AG10803 (cell line): ENCODE data around the gene PTPRE.

Experiments
- DNase-seq: peaks from one replicate; pipeline ENCODE4 v3.0.0; 2010; ENCODE audit warnings: low read depth
- H3K4me3 ChIP-seq: 2 replicates; pipeline ENCODE4 v1.5.1; 2011; ENCODE audit warnings: mild to moderate bottlenecking, low read length, control low read depth
- TF ChIP-seq, protein P1 (sequence below): conservative IDR thresholded peaks from 2 replicates; pipeline ENCODE4 v1.5.1; 2011; ENCODE audit warnings: mild to moderate bottlenecking, low read length, control low read depth, inconsistent platforms

PTPRE gene

DNA sequence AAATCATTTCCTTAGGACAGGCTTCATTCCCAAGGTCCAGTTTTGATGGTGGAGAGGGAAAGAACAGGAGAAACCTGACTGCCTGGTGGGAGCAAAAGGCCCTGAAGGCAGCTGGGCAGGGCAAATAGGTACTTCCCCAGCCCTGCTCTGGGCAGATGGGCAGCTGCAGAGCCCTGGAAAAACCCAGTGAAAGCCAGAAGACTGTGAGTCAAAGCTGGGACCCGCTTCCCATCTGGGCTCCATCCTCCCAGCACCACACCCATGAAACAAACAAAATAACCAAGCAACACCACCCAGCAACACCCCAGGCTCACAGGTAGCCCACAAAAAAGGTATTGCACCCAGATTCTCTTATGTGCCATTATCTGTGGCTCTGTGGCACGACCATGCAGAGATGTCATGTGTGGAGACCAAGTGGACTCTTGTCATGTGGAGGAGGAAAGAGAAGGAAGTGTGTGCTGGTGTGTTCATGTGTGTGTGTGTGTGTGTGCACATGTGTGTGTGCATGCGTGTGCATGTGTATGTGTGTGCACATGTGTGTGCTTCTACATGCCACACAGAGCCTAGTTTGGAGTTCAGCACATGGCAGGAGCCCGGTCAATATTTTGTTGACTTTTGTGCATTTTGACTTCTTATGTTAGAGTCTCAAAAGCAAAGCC, 24.0 kb upstream of the PTPRE start:
- no peak for DNase-seq
- no peak overlapping the region for H3K4me3 ChIP-seq
- TF ChIP-seq, protein P1, sequence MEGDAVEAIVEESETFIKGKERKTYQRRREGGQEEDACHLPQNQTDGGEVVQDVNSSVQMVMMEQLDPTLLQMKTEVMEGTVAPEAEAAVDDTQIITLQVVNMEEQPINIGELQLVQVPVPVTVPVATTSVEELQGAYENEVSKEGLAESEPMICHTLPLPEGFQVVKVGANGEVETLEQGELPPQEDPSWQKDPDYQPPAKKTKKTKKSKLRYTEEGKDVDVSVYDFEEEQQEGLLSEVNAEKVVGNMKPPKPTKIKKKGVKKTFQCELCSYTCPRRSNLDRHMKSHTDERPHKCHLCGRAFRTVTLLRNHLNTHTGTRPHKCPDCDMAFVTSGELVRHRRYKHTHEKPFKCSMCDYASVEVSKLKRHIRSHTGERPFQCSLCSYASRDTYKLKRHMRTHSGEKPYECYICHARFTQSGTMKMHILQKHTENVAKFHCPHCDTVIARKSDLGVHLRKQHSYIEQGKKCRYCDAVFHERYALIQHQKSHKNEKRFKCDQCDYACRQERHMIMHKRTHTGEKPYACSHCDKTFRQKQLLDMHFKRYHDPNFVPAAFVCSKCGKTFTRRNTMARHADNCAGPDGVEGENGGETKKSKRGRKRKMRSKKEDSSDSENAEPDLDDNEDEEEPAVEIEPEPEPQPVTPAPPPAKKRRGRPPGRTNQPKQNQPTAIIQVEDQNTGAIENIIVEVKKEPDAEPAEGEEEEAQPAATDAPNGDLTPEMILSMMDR = no peak

DNA sequence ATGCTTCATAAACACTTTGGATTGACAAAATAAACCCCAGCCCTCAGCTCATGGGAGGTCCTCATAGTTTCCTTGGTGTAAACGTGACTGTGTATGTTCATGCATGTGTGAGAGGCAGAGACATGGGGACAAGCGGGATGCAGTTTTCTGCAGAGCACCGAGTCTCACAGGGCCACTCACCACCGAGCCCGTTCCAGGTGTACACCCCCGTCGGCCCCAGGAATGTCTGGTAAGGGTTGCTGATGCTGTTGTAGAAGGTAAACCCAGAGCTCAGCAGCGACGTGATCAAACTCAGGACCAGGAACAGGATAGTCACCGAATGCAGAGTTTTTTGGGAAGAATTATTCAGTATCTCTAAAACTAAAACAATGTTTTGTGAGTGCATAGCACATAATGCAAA, 23.4 kb upstream of the PTPRE start:
- TF ChIP-seq, protein P1 = no peak
- no peak overlapping the region for H3K4me3 ChIP-seq
- DNase-seq = no peak

DNA sequence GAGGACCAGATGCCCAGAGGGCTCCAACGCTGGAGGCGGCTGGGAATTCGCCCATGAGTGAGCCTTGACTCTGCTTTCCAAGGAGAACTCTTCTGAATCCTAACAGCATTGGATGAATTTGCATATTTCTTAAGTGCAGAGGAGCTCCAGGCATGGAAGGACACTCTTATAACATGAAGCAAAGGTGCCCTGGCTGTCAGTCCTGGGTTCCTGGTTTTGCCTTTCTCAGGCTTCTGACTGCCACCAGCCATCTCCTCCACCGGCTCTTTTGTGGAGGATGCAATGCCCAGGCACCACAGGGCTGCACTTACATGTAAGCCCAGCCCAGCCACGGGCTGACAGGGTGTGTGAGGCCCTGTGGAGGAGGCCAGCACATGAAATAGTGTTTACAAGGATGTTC, 22.4 kb upstream of the PTPRE start:
- TF ChIP-seq, protein P1 = no peak
- DNase-seq = no peak
- no peak overlapping the region for H3K4me3 ChIP-seq

DNA sequence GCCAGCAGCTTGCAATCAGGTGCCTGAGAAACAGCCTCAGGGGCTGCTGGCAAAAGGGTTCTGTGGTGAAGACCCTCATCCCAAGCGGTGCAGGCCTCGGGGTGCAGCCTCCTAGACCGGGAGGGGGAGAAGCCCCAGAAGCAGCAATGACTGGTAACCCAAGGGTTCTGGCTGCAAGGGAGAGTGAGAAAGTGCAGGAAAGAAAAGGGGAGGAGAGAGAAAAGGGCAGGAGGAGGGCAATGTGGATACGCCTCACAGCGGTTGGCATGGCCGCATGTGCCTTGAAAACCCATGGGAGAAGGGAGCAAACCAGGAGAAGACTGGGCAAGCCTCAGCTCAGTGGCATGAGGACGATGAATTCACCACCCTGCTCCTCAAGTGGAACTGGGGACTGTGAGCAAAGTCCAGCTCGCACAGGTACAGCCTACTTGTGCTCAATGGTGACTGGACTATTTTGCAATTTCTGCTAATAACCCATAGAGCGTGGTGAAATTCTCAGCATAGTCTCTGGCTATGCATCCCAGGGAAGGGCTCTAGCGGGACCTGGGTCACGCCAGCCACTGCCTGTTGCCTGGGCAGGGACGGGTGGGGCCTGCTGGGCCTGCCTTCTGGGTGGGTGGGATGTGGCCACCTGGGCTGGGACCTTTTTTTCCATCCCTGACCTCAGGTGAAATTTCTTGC, 20.4 kb upstream of the PTPRE start:
- no peak overlapping the region for H3K4me3 ChIP-seq
- DNase-seq = no peak
- TF ChIP-seq, protein P1 = no peak

DNA sequence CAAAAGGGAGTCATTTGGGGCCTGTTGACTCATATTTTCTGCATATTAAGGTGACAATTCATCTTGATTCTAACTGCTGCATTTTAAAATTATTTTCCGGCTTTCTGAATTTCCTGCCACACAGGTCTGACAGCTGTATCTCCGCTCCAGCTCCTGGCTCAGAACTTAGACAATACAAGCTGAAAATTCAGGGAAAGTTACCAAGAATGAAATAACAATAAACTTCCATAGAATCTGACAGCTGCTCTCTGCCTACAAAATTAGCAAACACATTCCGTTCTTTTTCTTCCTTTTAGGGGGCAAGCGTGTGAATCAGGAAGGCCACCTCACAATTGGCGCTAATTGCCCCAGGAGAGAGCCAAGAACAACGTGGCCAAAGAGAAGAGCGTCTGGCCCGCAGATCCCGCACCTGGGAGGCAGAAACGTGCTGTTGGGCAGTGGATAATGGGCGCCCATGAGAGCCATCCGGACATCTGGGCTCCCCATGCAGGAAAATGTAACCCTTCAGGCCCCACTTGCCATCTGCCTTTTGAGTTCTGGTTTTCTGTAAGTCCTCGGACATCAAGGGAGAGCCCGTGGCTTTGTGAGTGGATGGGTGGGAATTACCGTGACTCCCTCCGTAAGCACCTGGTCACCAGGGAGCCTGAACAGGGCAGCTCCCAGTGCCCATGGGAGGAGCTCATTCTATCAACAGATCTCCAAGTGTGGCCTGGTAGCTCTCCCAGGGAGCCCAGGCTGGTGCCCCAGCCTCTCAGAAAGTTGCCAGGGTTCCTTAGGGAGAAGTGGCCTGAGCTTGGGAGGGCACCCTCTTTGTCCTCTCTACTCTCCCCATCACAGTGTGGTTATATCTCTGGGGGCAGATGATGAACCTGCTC, 19.1 kb upstream of the PTPRE start:
- no peak overlapping the region for H3K4me3 ChIP-seq
- TF ChIP-seq, protein P1 = no peak
- DNase-seq = no peak

DNA sequence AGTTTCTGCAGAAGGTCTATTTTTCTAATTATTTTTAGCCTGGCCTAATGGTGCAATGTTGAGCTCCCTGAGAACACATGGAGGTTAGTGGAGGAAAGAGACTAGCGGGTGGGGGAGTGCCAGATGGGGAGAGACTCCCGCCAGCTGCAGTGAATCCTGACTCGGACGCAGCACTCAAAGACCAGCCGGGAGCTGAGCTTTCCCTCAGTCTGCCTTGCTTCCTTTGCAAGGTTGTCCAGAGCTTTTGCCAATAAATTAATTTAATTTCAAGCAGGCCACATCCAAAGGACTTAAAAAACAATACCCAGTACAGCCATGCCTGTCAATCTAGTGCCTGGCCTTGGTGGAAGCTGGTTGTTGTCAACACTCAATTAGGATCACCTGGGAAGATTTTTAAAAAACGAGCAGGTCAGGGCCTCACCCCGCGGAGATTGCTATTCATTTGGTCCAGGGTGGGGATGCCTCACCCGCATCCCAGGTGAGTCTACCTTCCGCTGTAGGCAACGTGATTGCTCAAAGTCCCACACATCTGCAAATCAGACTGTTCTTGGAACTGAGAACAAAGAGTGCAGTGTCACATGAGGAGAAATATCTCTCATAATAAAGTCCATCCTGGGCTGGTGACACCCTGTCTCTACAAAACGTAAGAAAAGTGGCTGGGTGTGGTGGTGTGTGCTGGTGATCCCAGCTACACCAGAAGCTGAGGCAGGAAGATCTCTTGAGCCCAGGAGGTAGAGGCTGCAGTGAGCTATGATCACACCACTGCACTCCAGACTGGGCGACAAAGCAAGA, 18.2 kb upstream of the PTPRE start:
- DNase-seq = no peak
- H3K4me3 ChIP-seq = no peak overlapping the region
- TF ChIP-seq, protein P1 = no peak
